ACHN (cell line): ENCODE data around the gene STEAP3.

Experiments used
- DNase-seq: peaks from one replicate; pipeline ENCODE4 v3.0.0-alpha.2; 2015
- in situ Hi-C: cut with HindIII; loops from 2 replicates; pipeline ENCODE4 v1.10.0; 2017; ENCODE audit warnings: low sequenced_read_pairs, low pct_ligation_motif_present, low pct_unique_long_range_greater_than_20kb

STEAP3 gene

DNA sequence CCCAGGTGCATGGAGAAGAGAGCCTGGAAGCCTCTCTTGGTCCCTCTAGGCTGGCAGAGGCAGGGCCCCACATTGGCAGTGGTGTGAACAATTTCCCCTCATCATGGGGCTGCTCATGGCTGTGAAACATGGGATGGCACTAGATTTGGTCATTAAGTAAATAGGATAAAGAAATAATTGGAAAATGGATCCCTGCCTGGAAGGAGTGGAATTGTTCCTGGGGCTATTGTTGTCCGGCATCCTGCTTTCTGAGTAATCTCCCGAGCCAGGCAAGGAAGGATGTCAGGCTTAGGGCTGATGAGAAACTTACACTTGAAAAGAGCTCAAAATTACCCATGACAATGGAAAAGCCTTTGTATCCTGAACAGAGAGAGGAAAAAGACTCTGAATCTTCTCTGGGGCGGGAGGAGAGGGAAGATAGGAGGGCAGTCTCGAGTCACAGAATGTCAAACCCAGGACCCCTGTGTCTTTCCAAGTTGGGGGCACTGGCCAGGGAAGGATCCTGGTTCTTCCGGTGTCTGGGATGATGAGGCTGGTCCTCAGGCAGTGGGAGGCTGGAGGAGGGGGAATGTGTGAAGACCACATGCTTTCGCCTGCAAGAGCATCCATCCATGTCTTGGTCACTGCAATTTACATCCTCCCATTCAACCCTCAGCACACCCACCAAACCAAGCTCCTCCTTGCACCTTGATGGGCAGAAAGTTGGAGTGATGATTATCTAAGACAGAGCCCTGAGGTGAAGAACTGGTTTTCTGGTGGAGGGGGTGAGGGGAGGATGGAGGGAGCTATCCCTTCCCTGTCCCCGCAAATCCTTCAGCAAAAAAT, 27.1 kb upstream of the STEAP3 start:
- DNase-seq: no peak
- in situ Hi-C loops: no loop called here

DNA sequence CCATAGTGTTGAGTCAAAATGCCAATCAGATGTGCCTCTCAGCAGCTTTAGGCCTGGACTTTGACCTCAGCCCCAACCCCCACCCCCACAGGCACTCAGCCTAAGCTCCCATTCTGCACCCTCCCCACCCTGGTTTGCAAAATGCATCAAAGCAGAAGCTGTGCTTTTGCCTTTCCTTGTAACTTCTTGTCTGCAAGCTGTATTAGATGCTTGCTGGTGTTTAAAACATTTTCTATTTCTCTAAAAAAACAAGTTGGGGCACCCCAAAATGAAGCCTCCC, 26.6 kb upstream of the STEAP3 start:
- DNase-seq: peak; percentile 12
- in situ Hi-C loops: no loop called here

DNA sequence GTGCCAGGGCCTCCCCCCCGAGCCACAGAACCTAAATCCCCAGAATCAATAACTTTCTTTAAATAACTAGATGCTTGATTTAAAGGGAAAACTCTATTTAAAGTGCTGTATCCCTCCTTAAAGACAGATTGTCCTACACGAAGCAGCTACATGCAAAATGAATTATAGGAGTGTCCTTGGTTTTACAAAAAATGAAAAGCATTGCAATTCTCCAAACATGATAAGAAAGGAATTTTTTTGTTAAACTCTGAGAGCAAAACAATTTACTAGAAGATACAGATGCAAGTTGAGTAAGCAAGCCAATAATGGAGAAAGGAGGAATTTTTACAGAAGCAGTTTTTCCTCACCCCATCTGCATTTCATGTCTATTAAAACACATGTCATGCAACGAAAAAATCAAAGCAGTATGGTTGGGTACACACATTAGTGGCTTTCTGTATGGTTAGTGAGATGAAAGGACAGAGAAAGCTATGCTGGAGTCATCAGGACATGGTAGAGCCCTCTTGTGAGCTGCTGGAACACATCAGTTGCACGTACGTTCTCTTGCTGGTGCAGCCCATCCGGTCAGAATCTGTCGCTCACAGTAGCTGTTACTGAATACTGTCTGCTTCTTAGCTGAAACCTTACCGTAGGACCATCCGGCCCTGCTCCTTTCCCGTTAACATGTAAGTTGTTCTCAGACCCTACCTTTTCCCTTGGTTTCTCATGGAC, 25.9 kb upstream of the STEAP3 start:
- in situ Hi-C loops: no loop called here
- no peak for DNase-seq

DNA sequence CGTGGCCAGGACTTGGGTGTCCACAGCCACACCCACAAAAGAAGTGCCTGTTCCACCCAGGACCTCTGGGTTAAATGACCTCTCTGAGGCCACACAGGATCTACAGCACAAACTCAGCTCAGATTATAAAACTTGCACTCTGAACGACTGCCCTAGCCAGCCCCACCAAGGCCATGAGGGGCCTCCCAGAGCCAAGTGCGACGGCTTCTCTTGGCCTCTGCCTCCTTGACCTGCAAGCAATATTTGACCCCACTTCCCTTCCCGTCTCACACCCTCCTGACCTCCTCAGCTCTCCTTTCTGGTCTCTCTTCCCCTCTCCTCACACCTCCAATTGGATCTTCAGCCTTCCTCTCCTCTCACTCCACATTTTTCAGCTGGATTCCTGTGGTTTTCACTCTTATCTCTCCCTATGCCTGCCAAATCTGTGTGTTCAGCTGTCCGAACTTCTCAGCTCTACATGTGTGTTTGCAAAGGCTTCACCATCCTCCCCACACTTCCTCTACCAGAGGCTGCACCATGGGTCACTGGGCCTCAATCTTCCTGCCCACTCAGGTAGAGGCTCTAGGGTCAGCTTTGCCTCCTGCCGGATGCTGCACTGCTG, 25.3 kb upstream of the STEAP3 start:
- peak; percentile 25 for DNase-seq

DNA sequence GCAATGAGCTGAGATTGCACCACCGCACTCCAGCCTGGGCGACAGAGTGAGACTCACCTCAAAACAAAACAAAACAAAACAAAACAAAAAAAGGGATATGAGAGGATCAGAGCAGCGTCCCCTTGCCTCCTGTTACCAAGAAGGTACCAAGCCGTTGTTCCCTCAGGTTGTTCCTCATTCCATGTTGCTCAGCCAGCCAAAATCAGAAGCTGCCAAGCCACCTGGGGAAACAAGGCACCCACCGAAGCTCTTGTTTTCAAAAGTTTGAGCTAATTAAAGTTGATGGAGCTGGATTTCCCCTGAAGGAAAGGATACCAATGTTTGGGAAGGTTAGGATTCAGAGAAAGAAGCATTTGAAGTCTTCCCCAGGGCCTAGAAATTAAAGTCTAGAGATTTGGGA, 21.8 kb upstream of the STEAP3 start:
- DNase-seq: no peak

More for the DNA sequence above, 25.3 kb upstream of the STEAP3 start:
- in situ Hi-C loops: no loop called here

DNA sequence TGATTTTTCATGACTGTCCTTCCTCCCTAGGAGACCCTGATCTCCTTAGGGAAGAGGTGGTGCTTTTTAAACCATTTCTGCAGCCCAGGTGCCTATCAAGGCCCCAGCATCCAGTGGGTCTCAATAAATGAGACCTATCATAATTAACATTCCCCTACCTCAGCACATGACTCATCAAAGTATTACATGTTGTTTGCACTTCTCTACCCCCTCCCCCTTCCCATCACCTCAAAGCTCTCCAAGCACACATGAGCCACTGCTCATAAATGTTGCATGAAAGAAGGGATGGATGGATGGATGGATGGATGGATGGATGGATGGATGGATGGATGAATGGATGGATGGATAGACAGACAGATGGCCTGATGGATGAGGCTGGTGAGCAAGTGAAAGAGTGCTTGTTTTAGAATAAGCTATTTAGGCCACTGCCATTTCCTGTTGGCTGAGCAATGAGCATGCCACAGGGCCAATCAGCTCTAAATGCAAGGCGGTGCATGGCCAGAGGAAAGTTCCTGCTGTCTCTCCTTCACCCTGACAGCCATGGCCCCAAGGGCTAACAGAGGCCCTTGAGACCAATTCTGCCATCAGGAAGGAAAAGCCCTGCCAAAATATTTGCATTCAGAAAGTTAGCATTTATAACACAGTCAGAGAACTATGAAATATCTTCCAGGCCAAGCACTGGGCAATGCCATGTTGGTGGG, 20.9 kb upstream of the STEAP3 start:
- in situ Hi-C loops: no loop called here
- no peak for DNase-seq

More for the DNA sequence above, 21.8 kb upstream of the STEAP3 start:
- in situ Hi-C loops: no loop called here

DNA sequence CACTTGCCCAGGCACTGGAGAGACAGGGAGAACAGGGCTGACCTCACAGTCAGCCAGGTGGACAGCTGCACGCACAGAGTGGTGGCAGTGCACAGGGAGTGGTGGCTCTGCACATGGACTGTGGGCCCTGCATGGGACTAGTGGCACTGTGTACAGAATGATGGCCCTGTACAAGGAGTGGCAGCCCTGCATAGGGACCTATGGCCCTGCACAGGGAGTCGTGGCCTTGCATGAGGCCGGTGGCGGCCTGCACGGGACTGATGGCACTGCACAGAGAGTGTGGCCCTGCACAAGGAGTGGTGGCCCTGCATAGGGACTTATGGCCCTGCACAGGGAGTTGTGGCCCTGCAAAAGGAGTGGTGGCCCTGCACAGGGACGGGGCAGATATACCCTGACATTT, 19.1 kb upstream of the STEAP3 start:
- in situ Hi-C loops: no loop called here
- DNase-seq: no peak

DNA sequence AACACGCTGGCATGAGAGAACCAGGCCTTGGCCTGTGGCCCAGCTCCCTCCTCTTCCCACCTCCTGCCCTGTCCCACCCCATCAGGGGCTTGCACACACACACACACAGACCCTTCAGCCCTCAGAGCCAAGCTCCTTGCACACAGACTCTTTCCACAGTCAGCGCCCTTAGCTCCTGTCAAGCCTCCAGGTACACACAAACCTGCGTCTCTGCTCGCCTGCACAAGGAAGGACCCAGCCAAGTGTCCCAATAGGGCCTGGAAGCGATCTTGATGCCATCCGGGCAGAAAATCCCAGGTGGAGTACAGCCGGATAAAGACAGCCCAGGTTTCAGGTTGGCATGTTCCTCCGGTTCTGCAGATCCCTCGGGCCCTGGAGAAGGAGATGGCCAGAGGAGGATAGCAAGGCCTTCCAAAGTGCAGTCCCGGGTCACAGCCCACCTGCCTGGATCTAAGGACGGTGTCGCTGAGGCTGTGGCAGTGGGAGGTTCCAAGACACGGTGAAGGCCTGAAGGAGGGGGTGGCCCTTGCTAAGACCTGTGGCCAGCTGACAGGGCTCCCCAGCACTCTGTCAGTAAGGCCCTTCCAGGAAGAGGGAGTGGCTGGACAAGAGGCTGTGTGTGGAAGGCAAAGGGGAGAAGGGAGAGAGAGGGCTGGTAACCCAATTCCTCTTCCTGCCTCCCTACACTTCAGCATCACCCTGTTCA, 18.5 kb upstream of the STEAP3 start:
- in situ Hi-C loops: no loop called here
- no peak for DNase-seq

DNA sequence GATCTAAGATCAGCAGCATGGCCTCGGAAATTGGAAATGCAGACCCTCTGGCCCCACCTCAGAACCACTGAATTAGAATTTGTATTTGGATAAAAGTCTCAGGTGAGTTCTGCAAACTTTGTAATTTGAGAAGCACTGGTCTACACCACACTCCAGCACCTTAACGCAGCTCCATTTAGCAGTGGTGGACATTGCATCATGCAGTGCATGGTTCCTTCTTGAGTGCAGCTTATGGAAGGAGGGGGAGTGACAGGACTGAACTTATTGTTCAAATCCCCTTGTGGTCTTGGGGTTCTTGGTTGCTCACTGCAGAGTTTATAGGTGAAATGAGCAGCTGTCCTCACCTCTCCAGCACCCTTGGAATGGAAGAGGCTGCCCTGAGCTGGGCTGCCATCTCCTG, 17.4 kb upstream of the STEAP3 start:
- DNase-seq: no peak
- in situ Hi-C loops: no loop called here

DNA sequence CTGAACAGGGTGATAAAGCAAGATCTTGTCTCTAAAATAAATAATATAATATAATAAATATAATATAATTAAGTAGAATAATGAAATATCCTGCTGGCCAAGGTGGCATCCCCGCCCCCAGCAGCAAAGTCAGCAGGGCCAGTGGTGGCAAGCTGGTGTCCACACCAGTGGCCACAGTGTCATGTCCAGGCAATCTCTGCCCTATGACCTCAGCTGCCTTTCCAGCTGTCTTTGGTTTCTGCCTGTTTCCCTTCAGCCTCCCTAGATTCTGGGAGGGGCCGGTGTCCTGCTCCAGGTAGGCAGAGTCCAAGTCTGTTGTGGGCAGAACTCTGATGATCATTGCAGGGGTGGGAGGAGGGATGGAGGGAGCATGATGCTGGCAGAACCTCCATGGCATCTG, 16.2 kb upstream of the STEAP3 start:
- DNase-seq: no peak
- in situ Hi-C loops: no loop called here

DNA sequence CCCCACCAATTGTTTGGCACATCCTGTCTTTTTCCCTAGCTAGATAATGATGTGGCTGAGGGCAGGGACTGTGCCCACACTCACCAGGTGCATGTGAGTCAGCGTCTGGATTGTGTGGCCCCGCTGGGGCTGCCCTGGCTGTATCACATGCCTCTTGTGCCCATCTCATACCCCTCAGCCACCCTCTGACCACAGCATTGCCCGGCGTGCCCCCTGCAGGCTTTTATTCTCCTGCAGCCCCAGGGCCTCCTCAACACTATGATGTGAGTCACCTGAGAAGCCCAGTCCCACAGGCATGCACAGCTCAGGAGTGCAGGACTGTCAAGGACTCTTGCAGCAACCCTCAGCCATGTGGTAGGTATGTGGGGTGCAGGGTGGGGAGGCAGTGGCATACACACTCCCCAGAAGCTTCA, 14.8 kb upstream of the STEAP3 start:
- peak; percentile 91 for DNase-seq
- in situ Hi-C loops: no loop called here

DNA sequence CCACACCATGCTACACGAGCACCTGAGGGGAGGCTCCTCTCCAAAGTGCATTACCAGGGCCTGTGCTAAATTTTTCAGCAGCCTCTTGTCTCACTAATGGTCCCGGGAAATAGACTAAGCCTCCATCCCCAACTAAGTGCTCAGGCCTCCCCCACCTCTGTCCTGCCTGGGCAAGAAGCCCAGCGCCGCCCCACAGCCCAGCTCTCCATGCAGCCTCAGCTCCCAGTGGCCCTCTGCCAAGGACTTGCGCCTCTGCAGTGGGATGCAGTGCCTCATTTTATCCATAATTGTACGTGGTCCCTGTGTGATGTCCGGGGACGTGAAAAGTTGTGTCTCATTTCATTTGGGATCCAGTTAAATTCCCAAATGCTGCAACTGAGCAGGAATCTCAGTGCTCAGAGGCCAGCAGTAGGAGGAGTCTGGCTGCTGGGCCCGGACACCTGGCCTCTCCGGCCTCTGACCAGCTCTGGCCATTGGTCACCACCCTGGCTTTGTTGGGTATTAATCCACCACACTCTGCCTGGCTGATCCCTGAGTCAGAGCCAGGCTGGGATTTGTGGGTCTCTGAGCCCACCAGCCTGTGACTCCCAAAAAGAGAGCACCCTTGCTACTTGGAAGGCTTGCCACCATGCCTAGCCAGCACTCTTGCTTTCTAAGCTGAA, 11.4 kb upstream of the STEAP3 start:
- DNase-seq: no peak
- in situ Hi-C loops: no loop called here

DNA sequence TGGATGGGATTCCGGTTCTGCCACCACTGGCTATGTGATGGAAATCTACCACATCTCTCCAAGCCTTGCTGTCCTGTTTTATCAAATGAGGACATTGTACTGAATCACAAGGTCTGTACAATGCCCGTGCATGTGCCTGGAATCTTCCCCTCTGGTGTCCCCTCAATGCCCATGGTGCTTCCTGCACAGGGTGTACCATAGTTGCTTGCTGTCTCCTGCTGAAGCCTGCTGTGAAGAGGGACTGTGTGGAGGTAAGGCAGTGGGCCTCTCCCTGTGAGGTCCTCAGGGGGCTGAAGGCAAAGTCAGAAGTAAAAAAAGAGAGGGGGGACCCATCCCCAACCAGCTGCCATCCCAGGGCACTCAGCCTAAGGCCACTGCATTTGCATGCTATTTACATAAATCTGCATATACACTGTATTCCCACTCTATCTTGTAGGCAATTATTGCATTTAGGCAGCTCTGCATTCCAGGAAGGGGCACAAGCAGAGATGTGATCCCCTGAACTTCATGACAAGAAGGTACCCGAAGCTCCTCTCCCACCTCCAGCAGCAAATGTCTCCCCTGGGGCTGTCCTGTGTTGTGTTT, 9.1 kb upstream of the STEAP3 start:
- DNase-seq: no peak
- in situ Hi-C loops: no loop called here

DNA sequence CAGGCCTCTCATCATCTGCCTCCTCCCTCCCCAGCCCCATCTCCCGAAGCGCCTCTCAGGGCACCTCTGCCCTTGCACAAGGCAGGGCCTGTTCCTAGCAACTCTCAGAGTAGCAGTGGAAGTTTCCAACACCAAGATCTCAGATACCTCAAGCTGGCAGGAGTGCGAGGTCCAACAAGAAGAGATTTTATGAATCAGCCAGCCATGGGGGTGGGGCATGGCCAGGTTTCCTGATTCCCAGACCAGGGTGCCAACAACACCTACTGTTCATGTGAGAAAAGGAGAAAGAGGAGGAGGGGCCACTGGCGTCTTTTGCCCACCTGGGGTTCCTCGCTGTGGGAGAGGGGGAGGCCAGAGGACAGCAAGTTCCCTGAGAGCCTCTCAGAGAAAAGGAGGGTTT, 6.6 kb upstream of the STEAP3 start:
- no peak for DNase-seq
- in situ Hi-C loops: no loop called here

DNA sequence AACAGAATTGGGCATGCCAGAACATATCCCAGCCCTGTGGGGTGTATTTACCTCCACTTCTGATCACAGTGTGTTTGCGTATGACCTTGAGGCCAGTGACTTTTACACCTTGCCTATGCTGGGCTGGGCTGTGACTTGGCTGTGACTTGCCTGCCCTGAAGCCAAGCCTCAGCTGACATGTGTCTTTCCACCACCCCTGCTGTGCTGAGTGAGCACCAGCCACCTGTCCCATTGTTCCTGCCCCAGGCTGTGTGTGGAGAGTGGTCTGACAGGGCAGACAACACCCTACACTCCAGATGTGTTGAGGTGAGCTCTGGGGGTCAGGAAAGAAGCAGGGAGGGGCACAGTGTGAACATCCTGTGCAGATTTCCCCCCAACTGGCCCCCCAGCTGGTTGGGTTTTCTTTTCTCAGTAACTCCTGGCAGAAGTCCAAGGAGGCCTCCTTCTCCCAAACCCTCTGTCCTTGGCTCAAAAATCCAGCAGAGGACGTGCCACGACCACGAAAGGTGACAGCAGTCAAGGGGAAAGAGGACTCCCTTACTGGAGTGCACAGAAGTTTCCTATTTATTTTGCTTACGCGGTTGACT, 5.1 kb upstream of the STEAP3 start:
- in situ Hi-C loops: no loop called here
- DNase-seq: no peak

DNA sequence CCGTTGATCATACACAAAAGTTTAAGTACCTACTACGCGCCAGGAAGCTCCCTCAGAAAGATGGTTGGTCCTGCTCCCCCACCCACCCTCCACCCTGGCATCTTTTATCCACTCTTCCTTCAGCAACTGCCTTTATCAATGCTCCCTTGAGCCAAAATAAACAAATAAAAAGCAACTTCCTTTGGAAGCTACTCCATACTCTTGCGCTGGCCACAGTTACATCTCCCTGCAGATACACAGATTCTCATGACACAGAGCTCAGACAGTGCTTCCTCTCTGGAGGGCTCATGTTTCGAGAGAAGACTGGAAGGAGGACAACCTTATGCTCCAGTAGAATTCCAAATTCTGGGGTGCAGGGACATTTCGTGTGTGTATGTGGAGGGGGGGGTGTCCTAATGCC, 3.8 kb upstream of the STEAP3 start:
- DNase-seq: no peak
- in situ Hi-C loops: no loop called here

DNA sequence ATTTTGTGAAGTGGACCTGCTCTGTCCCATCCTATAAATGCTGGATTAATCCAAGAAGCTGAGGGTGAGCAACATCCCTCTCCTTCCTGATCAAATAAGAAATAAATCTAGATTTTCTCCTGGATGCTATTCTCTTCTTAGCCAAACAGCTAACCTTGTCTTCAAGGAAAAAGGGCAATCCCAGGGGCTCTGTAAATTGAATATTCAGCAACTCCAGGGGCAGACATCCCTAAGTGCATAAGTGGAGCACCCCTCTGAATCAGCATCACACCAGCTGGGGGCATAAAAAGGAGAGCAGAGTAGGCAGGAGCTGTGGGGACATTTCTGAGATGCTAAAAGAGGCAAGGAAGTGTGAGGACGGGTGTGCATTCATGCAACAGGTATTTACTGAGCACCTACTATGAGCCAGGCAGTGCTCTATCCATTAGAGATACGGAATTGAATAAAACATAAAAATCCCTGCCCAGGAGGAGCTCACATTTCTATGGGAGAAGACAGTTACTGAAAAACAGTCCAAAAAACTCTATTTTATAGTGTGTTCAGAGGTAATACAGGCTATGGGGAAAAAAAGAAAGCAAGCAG, 2.8 kb upstream of the STEAP3 start:
- no peak for DNase-seq
- in situ Hi-C loops: no loop called here
